A673 (cell line): ENCODE measurements around the gene GPR21.

ENCODE experiments used
- CTCF ChIP-seq: fragments of 300-800, 200-600 bp; sonication (generic); conservative IDR thresholded peaks from 2 replicates; pipeline ENCODE4 v1.5.1; 2017; ENCODE audit warnings: low read depth, mild to moderate bottlenecking, antibody characterized with exemption, low read length, moderate library complexity, mixed read lengths
- EZH2 ChIP-seq: fragments of 200-600 bp; sonication (generic); IDR thresholded peaks from 2 replicates; pipeline ENCODE4 v1.6.1; 2017; ENCODE audit warnings: borderline replicate concordance, low read depth, mild to moderate bottlenecking, mixed read lengths, antibody characterized with exemption, low read length; ENCODE audit not compliant: poor library complexity, severe bottlenecking

- no peak for TF ChIP-seq CTCF
- no peak for TF ChIP-seq EZH2
Measured at GRCh38 chr9:123065196-123065595, 31.7 kb downstream of the GPR21 start.
